ENCODE results near the gene NAV2.

The NAV2 gene

DNA sequence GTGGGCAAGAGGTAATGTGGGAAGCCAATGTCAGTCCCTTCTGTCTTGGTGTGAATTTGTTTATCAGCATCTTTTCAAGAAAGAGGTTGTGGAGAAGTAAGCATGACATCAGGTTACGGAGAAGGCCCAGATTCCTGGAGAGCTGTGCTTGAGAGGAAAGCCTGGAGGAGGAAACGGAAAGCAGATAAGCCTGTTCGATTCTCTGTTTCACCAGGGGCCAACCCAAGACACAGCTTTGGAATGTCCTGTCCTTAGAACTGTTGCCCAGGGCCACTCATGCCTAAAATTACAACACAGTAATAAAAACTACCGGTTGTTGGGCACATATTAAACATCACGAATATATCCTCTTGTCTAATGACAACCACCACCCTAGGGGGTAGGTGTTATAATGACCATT lies 148.5 kb downstream of the NAV2 start:
- FAIRE-seq (no peak), DNase-seq (ENCODE audit: low spot score) (no peak)

DNA sequence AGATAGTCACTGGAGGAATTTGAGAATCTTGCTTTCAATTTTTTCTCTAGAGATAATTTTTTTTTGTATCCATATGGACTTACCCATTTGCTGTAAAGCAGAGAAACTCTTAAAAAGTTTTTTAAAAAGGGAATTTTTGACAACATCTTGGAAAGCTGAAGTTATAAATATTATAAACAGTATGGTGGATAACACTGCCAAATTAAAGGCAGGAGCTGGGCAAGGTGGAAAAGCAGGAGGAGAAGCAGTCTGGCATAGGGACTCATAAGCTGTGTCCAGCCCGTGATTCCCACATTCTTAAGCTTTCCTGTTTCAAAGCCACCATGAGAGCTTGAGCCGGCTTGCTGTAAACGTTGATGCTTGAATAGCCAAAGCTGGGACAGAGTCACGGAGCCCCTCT lies 149.5 kb downstream of the NAV2 start:
- FAIRE-seq (no peak), DNase-seq (ENCODE audit: low spot score) (no peak)

DNA sequence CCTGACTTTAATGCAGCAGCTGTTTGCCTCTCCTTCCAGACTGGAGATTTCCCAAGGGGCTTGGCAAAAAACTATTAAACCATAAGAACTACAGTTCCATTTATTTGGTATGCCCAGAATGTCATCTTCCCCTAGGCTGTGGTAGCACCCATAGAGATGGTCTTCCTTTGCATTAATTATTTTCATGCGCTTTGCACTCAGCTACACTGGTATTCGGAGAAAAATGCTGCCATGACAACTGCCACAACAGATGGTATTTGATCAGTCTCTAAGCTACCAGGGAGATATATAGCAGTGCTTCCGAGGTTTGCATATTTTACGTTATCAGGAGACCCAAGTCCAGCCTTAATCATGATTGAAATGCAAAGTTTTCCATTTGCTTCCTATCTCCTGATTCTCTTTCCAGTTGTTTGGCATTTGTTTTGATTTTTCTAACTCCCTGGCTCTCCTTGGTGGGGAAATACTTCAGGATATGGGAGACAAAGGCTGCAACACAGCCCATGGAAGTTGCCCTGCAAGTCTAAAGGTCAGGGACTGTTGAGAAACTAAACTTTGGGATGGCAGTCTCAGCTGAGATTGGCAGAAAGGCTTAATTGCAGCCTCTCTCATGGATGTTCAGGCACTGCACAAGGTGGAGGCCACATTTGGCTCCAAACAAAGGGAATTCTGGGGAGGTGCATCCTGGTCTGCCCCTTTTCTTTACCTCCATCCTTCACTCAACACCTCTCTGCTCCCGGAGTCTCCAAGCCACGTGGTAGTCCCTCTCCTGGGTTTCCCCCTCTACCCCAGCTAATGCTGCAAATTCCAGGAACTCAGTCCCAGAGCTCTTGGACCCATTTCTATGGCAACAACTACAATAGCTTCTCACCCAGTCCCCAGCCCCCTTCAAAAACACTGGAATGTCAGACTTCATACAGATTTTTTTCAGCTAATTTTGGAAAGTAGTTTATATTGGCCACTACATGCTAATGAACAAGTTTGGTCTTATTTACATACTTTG lies 151.8 kb downstream of the NAV2 start:
- no peak for FAIRE-seq
- DNase-seq (ENCODE audit: low spot score) = no peak

DNA sequence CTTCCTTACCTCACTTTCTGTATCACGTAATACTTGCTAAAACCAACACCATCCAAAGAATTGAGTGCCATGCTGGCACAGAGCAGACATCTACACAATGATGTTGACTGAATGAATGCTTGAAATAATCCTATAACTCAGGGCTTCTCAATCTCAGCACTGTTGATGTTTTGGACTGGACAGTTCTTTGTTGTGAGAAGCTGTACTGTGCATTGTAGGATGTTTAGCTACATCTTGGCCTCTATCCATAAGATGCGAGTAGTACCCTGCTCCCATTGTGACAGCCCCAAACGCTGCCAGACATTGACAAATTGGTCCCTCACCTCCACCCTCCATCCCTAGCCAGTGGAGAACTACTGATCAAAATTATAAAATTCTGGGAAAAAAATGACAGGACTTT lies 153.4 kb downstream of the NAV2 start:
- FAIRE-seq = no peak

DNA sequence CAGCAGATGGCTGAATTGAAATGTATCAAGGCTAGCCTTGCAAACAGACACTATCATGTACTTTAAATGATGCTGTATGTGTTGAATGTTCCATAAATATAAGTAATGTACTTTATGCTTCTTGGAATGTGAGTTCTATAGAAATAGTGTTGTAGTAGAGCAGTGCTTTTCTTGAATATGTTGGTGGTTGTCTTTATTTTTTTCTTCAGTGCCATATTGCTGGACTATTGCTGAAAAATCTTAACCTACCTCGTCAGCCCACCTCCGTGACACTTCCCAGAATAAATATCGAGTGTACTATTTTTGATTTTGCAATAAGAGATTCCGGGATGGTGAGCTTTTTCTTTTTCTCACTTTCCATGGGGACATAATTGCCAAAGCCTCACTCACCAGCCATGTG lies 153.9 kb downstream of the NAV2 start:
- no peak for FAIRE-seq
- no peak for DNase-seq (ENCODE audit: low spot score)

More for the DNA sequence above, 153.4 kb downstream of the NAV2 start:
- DNase-seq (ENCODE audit: low spot score) = no peak

DNA sequence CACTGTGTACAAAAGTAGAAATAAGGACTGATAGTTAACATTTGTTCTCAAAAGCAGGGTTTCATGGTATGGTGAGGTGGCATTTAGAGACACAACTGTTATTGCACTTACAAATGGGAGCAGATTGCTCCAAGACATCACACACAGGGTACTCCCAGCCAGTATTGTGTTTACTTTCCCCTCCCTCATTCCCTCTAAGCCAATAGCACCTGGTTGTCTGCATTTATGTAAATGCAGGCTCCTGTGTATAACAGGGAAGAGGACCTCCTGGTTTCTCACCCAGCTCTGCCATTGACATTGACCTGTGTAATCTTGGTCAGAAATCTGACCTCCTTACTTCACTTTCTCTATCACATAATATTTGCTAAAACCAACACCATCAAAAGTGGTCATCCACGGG lies 154.4 kb downstream of the NAV2 start:
- no peak for FAIRE-seq

DNA sequence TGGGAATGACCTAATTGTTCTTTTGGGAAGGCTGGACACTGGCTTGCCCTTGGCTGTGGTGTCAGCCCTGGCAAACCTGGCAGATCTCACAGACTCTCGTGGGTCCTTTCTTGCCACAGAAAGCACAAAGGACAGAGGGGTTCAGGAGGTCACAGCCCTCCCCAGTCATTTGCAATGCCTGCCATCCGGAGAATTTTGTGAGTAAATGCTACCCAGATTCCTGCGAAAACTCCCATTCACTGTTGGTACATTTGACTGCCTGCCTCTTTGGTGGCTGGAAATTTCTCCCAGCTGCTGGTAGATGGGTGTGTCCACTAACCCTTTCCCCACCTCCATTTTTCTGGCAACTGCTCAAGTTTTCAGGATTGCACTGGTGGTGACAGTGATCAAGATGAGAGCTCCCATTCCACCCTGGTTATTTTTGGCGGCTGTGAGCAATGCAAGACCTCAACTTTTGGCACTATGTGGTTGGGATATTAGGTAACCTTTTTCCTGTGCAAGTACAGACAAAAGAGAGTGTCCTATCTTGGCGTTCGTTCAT lies 155.7 kb downstream of the NAV2 start:
- FAIRE-seq (no peak), DNase-seq (ENCODE audit: low spot score) (no peak)

More for the DNA sequence above, 154.4 kb downstream of the NAV2 start:
- no peak for DNase-seq (ENCODE audit: low spot score)

DNA sequence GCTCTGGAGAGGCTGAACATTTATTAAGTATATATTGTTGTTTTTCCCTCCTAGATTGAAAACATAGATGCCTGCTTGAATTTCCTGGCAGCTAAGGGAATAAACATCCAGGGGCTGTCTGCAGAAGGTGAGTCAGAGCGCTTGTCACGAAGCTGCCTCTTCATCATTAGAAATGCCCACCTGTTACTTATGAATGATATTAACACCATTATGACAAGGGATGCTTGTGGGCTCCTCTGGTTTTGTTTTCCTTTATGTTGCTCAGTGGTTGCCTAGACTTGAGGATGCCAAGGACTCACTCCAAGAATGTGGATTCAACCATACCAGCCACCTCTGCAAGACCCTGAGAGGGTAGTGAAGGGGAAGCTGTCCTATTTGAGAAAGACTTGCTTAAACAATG lies 156.2 kb downstream of the NAV2 start:
- no peak for DNase-seq (ENCODE audit: low spot score)

DNA sequence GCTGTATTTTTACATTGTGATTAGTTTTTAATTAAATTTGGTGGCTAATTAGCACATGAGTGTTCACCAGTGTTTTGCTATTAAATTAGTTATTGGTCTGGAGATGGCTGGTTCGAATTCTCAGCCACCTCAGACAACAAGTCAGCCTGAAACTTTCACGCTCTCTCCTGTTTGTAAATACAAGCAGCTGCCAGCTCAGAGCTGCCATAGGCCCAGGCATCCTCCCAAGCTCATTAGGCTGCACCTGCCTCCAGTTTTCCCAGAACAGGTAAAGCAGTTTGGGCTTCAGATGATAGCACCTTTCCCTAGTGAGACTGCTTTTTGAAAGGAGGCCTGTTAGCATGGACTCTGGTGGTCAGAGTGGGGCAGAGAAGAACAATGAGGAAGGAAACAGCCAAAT lies 156.8 kb downstream of the NAV2 start:
- FAIRE-seq (no peak), DNase-seq (ENCODE audit: low spot score) (no peak)

More for the DNA sequence above, 156.2 kb downstream of the NAV2 start:
- FAIRE-seq = no peak

DNA sequence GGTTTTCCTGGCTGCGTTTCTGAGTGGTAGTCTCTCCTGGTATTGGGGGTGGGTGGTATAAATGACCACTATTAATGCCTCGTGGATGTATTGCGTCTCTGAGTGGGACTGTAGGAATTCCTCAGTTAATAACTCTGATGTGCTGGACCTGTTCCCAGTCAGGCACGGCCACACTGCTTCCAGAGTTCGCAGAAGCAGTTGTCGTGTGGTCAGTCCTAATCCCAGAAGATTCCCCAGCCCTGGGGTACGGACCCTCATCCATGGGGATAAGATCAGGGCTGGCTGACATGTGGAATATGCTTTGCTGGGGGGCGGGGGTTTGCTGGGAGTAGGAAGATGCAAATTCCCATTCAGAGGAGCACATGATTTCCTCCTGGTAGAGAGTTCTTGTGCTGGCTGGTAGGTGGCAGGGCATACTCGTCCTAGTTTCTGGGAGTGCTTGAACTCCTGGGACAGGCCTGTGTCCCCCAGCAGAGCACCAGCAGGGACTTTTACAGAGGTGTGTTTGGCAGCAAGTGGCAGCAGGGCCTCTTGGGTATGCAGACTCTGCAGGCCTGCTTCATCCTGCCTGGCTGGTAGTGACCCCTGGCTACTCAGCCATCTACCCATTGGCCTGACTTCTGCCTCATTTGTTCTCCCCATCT lies 157.4 kb downstream of the NAV2 start:
- no peak for DNase-seq (ENCODE audit: low spot score)

DNA sequence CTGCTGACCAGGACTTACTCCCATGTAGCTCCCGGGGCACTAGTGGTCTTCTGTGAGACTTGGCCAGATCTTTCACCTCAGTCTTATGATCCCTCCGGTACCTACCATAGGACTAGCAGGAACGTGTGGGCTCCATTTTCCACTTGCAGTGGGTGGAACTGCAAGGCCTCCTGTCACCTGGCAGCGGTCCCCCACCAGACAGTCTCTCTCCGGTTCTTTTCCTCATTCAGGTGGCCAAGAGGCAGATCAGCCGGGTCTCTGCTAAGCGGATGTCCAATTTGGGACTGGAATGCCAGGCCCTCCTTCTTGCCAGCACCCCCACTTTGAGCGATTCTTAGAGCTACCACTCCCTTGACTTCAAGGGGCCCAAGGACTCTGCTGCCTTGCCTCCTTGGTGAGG lies 158.9 kb downstream of the NAV2 start:
- FAIRE-seq = no peak
- DNase-seq (ENCODE audit: low spot score) = no peak

More for the DNA sequence above, 157.4 kb downstream of the NAV2 start:
- no peak for FAIRE-seq

DNA sequence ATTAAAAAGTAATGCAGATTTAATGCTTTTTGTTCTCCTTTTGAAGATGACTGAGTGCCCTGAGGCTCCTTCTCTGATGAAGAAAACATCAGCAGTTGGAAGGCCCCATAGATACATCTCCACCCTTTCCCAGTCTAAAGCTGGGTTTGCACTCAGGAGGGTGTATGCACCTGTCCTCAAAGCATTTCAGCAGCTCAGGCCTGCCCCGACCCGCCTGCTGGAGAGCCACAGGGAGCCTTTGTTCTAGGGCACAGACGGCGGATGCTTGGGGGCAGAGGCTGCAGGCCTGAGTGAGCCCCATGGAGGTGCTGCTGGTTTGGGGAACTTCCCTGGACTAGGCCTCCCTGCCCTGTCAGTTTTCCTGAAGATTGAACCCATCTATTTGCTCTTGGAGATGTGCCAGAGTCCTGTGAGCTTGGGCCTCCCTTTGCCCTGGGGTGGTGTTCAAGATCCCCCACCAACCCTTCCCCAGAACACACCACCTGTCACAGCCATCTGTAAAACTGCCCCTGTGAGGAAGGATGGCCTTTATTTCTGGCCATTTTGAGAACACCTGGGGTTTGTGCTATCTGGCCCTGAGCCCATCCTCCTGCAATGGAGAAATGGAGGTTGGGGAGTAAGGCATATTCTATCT lies 160.0 kb downstream of the NAV2 start:
- no peak for DNase-seq (ENCODE audit: low spot score)
- FAIRE-seq = no peak

DNA sequence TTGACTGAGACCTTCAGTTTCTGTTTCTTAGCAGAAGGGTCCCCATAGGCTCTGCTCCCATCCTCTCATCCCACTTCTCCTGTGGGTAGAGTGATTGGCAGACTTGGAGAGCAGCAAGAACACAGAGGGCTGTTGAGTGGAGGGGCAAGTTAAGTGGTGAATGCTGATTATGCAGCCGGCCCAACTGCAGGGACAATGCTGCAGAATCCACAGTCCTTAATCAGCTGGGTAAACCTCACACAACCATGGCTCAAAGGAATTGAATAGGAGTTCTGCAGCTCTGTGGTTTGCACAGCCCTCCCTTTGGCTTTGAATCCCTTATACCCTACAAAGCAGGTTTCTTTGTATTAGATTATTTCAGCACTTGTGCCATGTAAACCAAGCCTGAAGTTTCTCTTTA lies 161.1 kb downstream of the NAV2 start:
- DNase-seq (ENCODE audit: low spot score) (no peak), FAIRE-seq (no peak)

DNA sequence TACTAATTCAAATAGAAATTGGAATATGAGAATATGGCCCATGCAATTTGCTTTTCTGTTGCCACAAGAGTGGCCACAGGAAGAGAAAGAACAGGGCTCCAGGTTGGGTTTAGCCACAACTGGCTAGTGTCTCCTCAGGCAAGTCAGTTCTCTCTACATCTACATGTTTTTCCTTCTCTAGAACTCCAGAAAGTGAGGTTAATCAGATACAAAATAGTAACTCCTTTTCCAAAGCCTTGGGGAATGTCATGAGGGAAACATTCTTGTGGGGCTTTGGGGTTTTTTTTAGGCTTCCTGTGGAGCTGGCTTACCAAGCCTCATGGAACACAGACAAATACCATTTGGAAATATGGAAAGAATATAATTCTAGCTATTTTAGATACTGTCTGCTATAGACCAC lies 161.6 kb downstream of the NAV2 start:
- DNase-seq (ENCODE audit: low spot score) = no peak
- no peak for FAIRE-seq

DNA sequence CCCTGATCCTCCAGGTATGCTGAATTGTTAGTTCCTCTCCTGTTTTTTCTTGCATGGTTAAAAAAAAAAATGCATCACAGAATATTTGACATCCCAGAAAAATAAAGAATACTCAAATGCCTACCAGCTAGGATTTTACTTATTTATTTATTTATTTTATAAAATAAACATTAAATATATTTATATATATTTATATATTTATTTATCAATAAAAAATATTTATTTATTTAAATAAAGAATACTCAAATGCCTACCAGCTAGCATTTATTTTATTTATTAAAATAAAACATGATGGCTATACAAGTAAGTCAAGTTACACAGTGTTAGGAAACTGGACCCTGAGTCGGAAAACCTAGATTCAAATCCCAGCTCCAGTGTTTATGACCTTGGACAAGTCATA lies 164.1 kb downstream of the NAV2 start:
- DNase-seq (ENCODE audit: low spot score) (no peak), FAIRE-seq (peak; percentile 15)

DNA sequence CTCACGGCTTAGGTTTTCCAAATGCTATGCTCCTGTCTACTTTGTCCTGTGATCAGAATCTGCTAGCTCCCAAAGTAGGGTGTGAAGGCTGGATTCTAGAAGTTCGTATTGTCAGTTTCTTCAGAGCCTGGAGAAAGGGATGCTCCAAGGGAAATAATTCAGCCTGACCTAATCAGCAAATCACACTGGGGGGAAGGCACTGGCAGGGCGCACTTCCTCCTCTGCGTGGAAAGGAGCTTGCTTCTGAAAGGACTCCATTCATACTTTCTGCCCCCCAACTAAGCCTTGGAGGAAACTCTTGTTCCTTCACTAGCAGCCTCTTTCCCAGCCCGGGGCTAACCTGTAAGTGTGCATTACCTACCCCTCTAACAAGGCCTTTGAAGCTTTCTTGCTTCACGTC lies 165.9 kb downstream of the NAV2 start:
- DNase-seq (ENCODE audit: low spot score) (no peak), FAIRE-seq (no peak)

DNA sequence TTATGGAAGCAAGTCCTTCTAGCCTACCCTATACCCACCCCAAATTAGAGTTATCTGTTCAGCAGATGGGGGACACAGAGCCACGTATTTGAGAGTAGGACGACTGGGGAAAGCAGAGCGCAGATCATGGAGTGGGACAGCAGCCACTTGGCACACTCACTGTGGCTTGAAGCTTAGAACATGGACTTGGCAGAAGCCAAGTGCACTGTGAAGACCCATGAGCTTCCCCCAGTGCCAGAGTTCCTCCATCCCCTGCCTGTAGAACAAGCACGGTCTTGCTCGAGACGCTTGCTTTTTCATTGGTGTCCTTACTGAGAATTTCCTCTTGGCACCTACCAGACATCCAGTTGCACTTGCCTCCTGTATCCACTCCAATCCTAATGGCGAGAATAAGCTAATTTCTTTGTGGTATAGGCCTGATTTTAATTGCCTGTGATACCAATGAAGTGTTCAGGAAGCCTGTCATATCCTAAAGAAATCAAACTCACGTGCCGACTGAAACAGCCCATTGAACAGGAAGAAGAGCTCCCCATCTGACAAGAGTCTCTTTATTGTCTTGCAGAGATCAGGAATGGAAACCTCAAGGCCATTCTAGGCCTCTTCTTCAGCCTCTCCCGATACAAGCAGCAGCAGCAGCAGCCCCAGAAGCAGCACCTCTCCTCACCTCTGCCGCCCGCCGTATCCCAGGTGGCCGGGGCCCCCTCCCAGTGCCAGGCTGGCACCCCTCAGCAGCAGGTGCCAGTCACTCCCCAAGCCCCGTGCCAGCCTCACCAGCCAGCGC lies 166.9 kb downstream of the NAV2 start:
- FAIRE-seq (no peak), DNase-seq (ENCODE audit: low spot score) (no peak)

DNA sequence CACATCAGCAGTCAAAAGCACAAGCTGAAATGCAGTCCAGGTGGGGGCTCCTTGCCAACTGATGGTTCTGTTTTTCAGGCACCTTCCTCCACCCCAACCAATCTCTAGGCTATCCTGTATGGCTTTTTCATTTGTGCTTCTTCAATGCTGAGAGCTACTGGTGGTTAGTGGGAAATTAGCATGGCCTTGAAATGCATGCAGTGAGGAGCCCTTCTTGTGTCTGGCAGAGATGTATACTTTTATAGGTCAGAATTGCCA lies 167.4 kb downstream of the NAV2 start:
- DNase-seq (ENCODE audit: low spot score) (no peak), FAIRE-seq (no peak)

DNA sequence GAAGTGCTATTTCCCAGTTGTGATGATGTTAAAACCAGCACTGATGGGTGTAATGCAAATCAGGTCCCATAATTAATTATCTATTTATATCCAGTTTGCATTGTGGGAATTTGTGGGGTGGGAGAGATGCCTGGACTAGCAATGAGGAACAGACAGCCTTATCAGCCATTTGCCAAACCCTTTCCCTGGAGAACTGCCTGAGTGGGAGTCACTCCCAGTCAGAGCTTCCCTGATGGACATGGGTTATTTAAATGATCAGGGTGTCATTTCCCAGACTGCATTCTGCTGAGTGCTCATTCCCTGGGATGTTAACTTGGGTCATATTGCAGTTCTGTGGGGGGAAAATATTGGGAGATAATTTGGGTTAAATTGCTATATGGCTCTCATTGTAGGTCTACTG lies 168.5 kb downstream of the NAV2 start:
- FAIRE-seq = no peak
- DNase-seq (ENCODE audit: low spot score) = no peak

DNA sequence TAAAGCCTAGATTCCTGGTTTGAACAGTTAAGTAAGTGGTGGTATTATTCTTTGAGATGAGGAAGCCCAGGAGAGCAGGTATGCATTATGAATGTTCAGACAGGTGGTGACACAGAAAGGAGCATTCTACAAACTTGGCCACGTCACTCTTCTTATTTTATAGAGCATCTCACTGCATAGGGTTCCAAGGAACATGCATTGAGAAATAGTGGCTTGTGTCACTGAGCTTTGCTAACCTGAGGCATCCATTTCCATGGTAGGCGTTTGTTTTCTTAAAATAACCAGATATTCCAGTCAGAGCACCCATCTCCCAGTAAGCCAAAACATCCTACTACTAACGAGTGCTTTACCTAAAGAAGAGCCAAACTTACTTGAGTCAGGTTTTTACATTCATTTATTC lies 169.7 kb downstream of the NAV2 start:
- no peak for DNase-seq (ENCODE audit: low spot score)
- FAIRE-seq = no peak

DNA sequence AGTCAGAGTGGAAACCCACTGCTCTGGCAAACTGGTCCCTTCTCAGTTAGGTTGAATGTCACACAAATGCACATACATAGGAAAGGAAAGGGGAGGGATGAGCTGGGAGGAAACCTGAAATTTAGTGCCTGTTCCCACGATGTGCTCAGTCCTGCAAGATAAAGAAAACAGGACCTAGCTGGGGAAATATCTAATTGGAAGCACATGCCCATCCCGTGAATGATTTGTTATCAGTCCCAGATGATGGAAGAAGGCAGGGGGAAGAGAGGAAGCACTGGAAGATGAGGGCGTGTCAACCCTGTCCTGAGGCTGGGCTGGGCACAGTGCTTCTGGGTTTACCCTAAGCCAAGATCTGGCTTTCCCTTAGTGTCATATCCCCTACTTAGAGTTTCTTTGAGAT lies 173.9 kb downstream of the NAV2 start:
- FAIRE-seq (no peak), DNase-seq (ENCODE audit: low spot score) (no peak)
